ENCODE data around the gene TFAP2B.

Gene TFAP2B

DNA sequence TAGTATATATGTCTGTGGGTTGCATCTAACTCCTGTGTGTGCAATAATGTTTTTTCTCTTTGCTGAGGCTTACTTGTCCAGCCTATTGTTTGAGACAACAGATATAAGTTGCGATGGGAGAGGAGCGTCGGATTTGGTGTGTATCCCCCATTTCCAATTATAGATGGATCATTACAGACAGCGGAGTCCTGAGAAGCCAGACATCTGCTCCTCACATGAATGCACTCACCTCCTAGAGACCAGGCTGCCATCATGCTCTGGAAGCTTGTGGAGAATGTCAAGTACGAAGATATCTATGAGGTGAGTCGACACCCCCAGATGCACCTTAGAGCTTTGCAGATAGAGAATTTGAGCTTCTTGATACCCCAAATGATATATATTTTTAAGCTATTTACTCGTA, at the start of gene TFAP2B:
Gene TFAP2B, plus strand, starts transcription at position 199 of the 400 bp plus-strand sequence. Its CDS starts 21 bp downstream, at position 220.
- DNase-seq (ENCODE audit: low spot score): no peak

DNA sequence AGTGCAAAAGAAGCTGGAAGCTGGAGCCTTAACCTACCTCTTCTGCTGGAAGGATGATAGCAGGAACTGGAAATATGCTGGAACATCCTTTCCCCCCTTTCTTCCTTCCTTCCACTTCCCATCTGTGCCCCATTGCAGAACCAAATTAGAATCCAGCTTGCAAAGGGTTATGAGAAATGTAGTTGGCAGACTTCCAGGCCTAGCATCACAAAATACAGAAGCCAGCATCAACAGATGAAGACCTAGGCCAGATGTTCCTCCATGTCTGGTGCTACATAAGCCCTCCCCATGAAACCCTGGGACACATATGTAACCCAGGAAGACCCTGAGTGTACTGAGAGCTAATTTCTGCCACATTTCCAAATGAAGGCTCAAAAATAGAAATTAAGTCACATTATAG, 40.0 kb upstream of the TFAP2B start:
- no peak for DNase-seq (ENCODE audit: low spot score)

DNA sequence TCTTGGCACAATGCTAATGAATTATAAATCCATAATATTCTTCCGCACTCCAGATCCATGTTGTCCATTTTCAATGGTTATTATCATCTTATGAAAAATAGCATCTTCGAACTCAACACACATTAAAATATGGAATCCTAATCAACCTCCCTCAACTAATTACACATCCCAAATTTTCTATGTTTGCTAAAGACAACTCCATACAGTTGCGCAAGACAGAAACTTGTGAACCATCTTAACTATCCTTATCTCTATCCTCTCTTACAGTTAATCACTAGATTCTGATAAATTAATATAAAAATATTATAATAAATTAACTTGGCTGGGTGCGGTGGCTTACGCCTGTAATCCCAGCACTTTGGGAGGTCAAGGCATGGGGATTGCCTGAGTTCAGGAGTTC, 38.3 kb upstream of the TFAP2B start:
- no peak for DNase-seq (ENCODE audit: low spot score)

DNA sequence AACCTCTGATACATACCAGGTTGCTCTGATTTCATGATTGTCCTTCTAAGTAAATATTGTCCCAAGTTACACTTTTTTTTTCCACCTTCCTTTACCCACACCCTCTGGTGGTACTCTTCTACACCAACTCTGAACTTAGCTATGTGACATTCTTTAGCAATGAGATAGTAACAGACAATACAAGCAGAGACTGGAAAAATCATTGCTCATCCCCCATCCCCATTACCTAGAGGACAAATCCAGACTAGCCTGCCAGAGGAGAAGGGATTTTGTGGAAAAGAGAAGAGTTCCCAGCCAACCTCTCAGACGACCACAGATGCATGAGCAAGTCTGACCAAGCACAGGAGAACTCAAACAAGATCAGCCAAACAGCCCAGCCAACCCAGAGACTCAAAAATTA, 32.8 kb upstream of the TFAP2B start:
- no peak for DNase-seq (ENCODE audit: low spot score)

- DNase-seq (ENCODE audit: low spot score): peak; percentile 31
These were observed 26.7 kb upstream of the TFAP2B start for GRCh38 chr6:50791900-50792508.

DNA sequence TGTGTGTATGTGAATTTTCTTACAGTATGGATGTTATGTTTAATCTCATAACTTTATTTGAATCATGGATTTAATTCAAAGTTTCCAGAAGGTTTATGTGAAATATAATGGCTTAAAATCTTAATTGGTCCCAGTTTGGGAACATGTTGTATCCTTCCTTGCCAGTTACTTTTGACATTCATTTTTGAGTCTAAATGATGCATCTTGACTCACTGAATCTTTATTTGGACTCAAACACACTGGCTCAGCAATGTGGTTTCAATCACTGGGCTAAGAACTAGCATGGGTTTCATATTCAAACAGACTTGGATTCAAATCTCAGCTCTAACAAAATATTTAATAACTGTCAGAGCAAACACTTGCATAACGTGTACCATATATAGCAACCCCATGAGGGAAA, 25.9 kb upstream of the TFAP2B start:
- no peak for DNase-seq (ENCODE audit: low spot score)

DNA sequence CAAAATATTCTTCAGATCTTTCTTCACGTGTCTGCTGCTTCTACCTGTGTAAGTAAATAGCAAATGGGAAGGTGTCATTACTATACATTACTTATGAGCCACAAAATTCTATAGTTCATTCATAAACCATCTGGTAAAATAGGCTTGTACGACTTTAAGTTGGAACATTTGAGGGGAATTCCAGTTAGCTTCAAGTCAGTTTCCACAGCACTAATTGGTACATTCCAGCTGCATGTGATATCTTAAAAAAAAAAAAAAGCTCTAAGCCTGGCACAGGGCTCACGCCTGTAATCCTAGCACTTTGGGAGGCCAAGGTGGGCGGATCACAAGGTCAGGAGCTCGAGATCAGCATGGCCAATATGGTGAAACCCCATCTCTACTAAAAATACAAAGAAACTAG, 23.1 kb upstream of the TFAP2B start:
- no peak for DNase-seq (ENCODE audit: low spot score)

DNA sequence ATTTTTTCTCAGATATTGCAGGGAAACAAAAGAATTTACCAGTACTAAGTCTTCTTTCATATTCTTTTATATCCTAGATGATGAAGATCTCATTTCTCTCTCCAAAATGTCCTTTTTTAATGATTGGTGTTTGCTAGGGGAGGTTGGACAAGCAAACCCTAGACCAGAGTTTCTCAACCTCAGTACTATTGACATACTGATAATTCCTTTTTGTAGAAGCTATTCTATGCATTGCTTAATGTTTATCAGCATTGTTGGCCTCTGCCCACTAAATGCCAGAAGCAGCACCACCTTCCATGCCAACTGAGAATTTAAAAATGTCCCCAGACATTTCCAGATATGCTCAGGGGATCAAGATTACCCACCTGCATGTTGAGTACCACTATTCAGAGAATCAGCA, 14.4 kb upstream of the TFAP2B start:
- DNase-seq (ENCODE audit: low spot score): no peak

GRCh38 chr6:50807035-50807434, 11.6 kb upstream of the TFAP2B start:
- DNase-seq (ENCODE audit: low spot score): no peak

DNA sequence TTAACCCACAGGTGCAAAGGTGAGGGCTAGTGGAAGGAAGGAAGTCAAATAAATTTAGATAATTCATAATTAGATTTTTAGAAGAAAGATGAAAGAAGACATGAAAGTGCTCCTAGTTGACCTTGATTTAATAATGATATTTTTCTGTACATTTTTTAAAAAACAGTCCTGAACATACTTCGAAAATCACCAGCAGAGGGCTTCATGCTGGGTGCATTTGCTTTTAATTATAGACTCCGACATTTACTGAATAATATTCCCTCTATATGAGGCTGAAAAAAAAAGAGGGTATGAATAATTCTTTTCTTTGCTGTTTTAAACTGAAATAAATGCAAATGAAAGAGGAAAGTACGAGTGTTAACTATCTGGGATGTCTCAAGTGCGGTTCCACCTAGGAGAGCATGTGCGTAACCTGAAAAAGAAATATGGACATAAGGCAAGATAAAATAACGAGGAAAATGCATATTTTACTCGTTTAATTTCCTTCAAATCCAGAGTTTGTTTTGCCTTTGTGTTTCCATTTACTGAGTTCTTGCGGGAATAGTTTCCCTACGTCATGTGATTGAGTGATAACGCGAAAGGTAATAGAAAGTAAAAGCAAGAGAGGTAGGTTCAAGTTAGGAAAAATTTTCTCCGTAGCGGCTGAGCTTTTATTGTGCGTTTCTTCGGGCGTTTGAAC, 3.1 kb upstream of the TFAP2B start:
- no peak for DNase-seq (ENCODE audit: low spot score)

- peak; percentile 64 for DNase-seq (ENCODE audit: low spot score)
These were observed 2.5 kb upstream of the TFAP2B start for GRCh38 chr6:50816115-50816675.

GRCh38 chr6:50816947-50817645, 1.6 kb upstream of the TFAP2B start:
- DNase-seq (ENCODE audit: low spot score): no peak

DNA sequence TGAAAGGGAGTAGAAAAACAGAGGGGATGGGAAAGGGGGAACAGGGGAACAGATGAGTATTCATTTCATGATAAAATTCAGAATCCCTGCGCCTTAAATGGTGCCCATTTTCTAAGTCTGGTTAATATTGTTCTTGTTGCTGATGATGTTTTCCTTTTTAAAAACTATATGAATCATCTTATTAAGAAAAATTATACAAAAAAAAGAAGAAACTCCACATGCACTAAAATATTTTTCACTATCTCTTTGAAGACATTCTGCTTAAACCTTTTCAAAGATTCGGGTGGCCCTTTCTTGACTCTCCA, 1.1 kb upstream of the TFAP2B start:
- no peak for DNase-seq (ENCODE audit: low spot score)

DNA sequence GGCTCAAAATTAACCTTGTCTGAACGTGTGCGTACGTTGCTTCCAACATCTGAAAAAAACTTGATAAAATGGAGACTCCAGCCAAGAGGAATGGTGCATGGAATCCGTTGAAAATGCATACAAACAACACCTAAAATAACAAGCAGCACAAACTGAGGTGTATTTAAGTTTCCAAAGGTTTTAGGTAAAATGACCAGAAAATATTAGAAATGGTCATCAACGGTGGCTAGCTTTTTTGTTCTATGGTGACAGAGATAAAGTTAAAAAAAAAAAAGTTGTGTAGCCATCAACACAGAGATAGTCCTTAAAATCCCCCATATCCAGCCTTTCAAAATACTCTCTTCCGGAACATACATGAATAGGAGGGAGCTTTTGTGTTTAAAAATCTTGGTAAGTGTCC, 651 bp upstream of the TFAP2B start:
- DNase-seq (ENCODE audit: low spot score): no peak

GRCh38 chr6:50819466-50819903, 814 bp downstream of the TFAP2B start:
- DNase-seq (ENCODE audit: low spot score): no peak

DNA sequence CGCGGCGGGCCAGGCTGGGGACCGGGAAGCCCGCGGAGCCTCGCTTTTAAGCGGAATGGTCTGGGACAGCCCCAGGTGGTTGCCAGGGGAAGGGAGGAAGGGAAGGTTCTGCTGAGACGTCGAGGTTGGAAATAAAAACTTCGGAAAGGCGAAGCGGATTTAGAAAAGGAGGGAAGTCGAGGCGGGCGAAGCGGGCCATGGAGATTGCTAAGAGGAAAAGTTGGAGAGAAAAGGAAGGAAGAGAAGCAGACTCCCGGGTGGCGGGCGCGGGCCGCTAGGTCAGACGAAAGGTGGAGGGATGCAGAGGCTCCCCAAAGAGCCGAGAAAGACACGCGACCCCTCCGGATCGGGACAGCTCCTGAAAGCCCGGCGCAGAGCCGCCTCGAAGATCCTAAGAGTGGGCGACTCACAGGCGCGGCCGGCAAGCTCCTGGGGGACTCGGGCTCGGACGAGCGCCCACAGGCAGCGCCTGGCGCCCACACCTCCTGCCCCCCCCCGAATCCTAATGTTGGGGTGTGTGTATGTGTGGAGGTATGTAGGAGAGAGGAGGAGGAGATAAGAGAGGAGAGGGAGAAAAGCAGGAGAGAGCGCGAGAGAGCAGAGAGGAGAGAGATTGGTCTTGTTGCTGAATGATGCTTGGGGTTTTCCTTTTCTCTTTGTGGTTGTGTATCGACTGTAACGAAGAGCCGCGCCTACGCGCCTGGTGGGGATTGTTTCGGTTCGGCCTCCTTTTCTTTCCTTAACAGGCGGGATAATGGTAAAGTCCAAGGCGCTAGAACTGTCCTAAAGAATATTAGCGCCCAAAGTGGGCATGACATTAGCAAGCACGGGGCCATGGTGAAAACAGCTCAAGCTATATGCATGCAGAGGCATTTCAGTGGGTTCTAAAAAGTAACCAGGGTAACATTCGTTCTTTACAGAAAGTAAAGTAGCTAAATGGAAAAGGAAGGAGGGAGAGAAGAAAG, 1.5 kb downstream of the TFAP2B start:
- no peak for DNase-seq (ENCODE audit: low spot score)

GRCh38 chr6:50820869-50821264, 2.2 kb downstream of the TFAP2B start:
- DNase-seq (ENCODE audit: low spot score): no peak

- DNase-seq (ENCODE audit: low spot score): no peak
These were observed 2.9 kb downstream of the TFAP2B start for GRCh38 chr6:50821441-50822077.

GRCh38 chr6:50822078-50822476, 3.4 kb downstream of the TFAP2B start:
- DNase-seq (ENCODE audit: low spot score): no peak

GRCh38 chr6:50823094-50823920, 4.6 kb downstream of the TFAP2B start:
- no peak for DNase-seq (ENCODE audit: low spot score)

GRCh38 chr6:50824552-50824951, 5.9 kb downstream of the TFAP2B start:
- no peak for DNase-seq (ENCODE audit: low spot score)
